Activated CD8-positive, alpha-beta memory T cell treated with anti-CD3 and anti-CD28 coated beads for 36 hours (primary cell): Measurements from ENCODE around the gene DNAH7. TPM values are rescaled to one million over a fixed set of nuclear protein-coding genes. Genes with fewer than 3 reads are reported as not detected.
"Not testable (repeated sequence)": the region's sequence is repeated elsewhere in the genome, so short reads cannot be mapped to it uniquely, and the experiment has no call there.

Experiments used
- CTCF ChIA-PET: fragments of 350-600 bp; sonication (Branson Sonifier 250); formaldehyde crosslinking; loops from one replicate; lab custom pipeline; 2021; ENCODE audit warnings: antibody characterized with exemption; lab: Charles Lee
- POLR2A ChIA-PET: fragments of 350-600 bp; sonication (Branson Sonifier 250); formaldehyde crosslinking; loops from one replicate; lab custom pipeline; 2021; ENCODE audit warnings: antibody characterized with exemption; lab: Charles Lee
- total RNA-seq, 2 experiments: library from RNA; stranded (reverse); gene quantifications; one replicate each; pipeline ENCODE4 v1.2.3, GENCODE V29; 2021

Gene DNAH7
- total RNA-seq, 2 experiments from 2014 or later: 0.04 to 0.08 TPM

DNA sequence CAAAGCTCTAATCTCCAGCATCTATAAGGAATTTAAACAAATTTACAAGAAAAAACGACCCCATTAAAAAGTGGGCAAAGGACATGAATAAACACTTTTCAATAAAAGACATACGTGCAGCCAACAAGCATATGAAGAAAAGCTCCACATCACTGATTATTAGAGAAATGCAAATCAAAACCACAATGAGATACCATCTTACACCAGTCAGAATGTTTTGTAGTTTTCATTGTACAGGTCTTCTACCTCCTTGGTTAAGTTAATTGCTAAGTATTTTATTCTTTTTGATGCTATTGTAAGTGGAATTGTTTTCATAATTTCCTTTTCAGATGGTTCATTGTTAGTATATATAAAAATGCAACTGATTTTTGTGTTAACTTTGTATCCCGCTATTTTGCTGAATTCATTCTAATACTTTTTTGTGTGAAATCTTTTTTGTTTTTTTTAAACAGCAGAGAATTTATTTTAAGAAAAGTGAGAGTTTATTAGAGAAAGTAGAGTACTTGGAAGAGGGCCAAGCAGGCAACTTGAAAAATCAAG lies 370.9 kb downstream of the DNAH7 start:
- POLR2A ChIA-PET: no interaction called here
- CTCF ChIA-PET: no interaction called here

DNA sequence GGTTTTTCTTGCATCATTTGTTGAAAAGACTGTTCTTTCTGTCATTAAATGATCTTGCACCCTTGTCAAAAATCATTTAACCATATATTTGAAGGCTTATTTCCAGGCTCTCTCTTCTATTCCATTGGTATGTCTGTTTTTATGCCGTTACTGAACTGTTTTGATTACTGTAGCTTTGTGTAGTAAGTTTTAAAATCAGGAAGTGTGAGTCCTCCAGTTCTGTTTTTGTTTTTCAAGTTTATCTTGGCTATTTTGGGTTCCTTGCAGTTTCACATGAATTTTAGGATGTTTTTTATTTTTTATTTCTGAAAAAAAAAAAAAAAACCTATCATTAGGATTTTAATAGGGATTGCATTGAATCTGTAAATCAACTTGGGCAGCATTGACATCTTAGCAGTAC lies 372.6 kb downstream of the DNAH7 start:
- POLR2A ChIA-PET: no interaction called here
- CTCF ChIA-PET: no interaction called here

DNA sequence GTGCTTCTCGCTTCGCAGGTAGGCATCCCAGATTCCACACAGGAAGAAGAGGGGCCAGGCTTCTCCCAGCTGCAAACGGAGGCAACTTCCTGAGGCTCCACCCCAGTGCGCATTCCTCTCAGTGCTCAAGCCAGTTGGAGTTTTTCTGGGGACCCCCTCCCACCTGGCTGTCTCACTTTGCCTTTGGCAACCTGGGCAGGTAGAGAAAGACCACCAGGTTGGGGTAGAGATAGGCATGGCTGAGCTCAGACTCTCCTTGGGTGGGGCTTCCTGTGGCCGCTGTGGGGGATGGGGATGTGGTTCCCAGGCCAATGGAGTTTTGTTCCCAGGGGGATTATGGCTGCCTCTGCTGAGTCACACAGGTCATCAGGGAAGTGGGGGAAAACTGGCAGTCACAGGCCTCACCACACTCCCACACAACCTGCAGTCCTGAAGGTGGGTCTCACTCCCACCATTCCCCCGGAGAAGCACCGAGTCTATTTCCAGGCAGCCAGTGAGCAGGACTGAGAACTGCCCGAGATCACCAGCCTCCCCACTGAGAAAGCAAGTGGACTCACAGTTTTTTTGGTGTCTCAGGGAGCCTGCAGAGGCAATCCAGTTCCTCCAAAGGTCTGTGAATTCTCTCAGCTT lies 373.5 kb downstream of the DNAH7 start:
- ChIA-PET POLR2A (no interaction called here), CTCF (no interaction called here)

DNA sequence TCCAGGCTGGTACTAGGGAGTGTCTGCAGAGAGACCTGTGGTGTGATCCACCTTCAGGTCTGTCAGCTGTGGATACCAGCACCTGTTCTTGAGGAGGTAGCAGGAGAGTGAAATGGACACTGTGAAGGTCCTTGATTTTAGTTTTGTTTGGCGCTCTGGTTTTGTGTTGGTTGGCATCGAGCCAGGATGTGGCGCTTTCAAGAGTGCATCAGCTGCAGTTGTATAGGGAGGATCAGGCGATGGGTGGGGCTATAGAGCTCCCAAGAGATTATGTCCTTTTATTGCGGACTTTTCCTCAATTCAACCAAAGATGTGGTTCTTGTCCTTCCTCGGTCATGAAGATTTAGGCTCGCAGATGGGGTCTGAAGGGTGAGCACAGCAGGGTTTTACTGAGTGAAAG lies 374.1 kb downstream of the DNAH7 start:
- ChIA-PET CTCF (no interaction called here), POLR2A (no interaction called here)

DNA sequence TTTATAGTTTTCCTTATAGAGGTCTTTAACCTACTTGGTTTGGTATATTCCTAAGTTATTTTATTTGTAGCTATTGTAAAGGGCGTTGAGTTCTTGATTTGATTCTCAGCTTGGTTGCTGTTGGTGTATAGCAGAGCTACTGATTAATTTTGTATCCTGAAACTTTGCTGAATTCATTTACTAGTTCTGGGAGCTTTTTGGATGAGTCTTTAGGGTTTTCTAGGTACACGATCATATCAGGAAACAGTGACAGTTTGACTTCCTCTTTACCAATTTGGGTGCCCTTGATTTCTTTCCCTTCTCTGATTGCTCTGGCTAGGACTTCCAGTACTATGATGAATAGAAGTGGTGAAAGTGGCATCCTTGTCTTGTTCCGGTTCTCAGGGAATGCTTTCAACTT lies 376.1 kb downstream of the DNAH7 start:
- POLR2A ChIA-PET: not testable (repeated sequence)
- CTCF ChIA-PET: interaction anchor here (1.0 kb wide), 1 partner anchor 246 kb away, joined by 3 read pairs; no protein-coding TSS in a partner anchor

Other genes starting within 250 kb of the DNAH7 start
- gene STK17B, start 102.7 kb upstream of the DNAH7 start, total RNA-seq: 100 to 1,000 TPM; 129 to 135 TPM